SK-N-SH treated with all-trans-retinoic acid at 6 μM for 48 hours (cell line): ENCODE results near the gene PFKP.

Experiments used
- ATAC-seq: fragments of 200-7000 bp; cut with Tn5 transposase; 3 replicates; pipeline ENCODE4 v1.9.1; 2020; ENCODE audit warnings: mild to moderate bottlenecking, moderate library complexity
- ARNTL ChIP-seq: fragments of 450-650 bp; formaldehyde crosslinking; IDR thresholded peaks from 2 replicates; pipeline ENCODE4 v1.5.0; 2020; ENCODE audit warnings: low read depth, mild to moderate bottlenecking, moderate library complexity, borderline replicate concordance
- BACH2 ChIP-seq: fragments of 250-450 bp; sonication (Bioruptor Pico); IDR thresholded peaks from 2 replicates; pipeline ENCODE4 v1.9.0; 2021; ENCODE audit warnings: mild to moderate bottlenecking, borderline replicate concordance
- CREB5 ChIP-seq: fragments of 250-450 bp; sonication (Bioruptor Pico); IDR thresholded peaks from 2 replicates; pipeline ENCODE4 v1.5.1; 2020; ENCODE audit warnings: low read depth, mild to moderate bottlenecking, moderate library complexity
- CSDC2 ChIP-seq: fragments of 250-450 bp; sonication (Bioruptor Pico); IDR thresholded peaks from 2 replicates; pipeline ENCODE4 v1.5.0; 2020; ENCODE audit warnings: mild to moderate bottlenecking, moderate library complexity
- CSRNP3 ChIP-seq: fragments of 250-450 bp; sonication (Bioruptor Pico); IDR thresholded peaks from 2 replicates; pipeline ENCODE4 v1.5.1; 2021; ENCODE audit warnings: mild to moderate bottlenecking, moderate library complexity
- ESRRG ChIP-seq: fragments of 250-450 bp; sonication (Bioruptor Pico); IDR thresholded peaks from 2 replicates; pipeline ENCODE4 v1.6.1; 2021; ENCODE audit warnings: mild to moderate bottlenecking
- ISL1 ChIP-seq: fragments of 250-450 bp; sonication (Bioruptor Pico); IDR thresholded peaks from 2 replicates; pipeline ENCODE4 v2.1.2; 2022; ENCODE audit warnings: mild to moderate bottlenecking, moderate library complexity
- POU6F1 ChIP-seq: fragments of 250-450 bp; sonication (Bioruptor Pico); IDR thresholded peaks from 2 replicates; pipeline ENCODE4 v1.8.0; 2021; ENCODE audit warnings: low read depth, mild to moderate bottlenecking, moderate library complexity, borderline replicate concordance
- RARB ChIP-seq: fragments of 250-450 bp; sonication (Bioruptor Pico); IDR thresholded peaks from 2 replicates; pipeline ENCODE4 v1.8.0; 2021; ENCODE audit warnings: mild to moderate bottlenecking, moderate library complexity
- SNAI2 ChIP-seq: fragments of 250-450 bp; sonication (Bioruptor Pico); IDR thresholded peaks from 2 replicates; pipeline ENCODE4 v1.5.0; 2020; ENCODE audit warnings: mild to moderate bottlenecking, moderate library complexity
- TOX ChIP-seq: fragments of 250-450 bp; sonication (Bioruptor Pico); IDR thresholded peaks from 2 replicates; pipeline ENCODE4 v1.8.0; 2021; ENCODE audit warnings: mild to moderate bottlenecking, moderate library complexity, borderline replicate concordance
- TSHZ2 ChIP-seq: fragments of 250-450 bp; sonication (Bioruptor Pico); IDR thresholded peaks from 2 replicates; pipeline ENCODE4 v1.5.0; 2020; ENCODE audit warnings: mild to moderate bottlenecking, moderate library complexity
- ZC3H10 ChIP-seq: fragments of 250-450 bp; sonication (Bioruptor Pico); IDR thresholded peaks from 2 replicates; pipeline ENCODE4 v1.5.1; 2021; ENCODE audit warnings: mild to moderate bottlenecking, moderate library complexity
- ZFP30 ChIP-seq: fragments of 450-650 bp; formaldehyde crosslinking; IDR thresholded peaks from 2 replicates; pipeline ENCODE4 v1.5.0; 2022; ENCODE audit warnings: mild to moderate bottlenecking, moderate library complexity
- ZNF565 ChIP-seq: fragments of 450-650 bp; formaldehyde crosslinking; conservative IDR thresholded peaks from 2 replicates; pipeline ENCODE4 v1.5.0; 2020; ENCODE audit warnings: low read depth, mild to moderate bottlenecking, moderate library complexity
- ZNF70 ChIP-seq: fragments of 450-650 bp; formaldehyde crosslinking; IDR thresholded peaks from 2 replicates; pipeline ENCODE4 v1.5.0; 2020; ENCODE audit warnings: mild to moderate bottlenecking, moderate library complexity
- ZNF8 ChIP-seq: fragments of 450-650 bp; formaldehyde crosslinking; IDR thresholded peaks from 2 replicates; pipeline ENCODE4 v1.5.0; 2020; ENCODE audit warnings: mild to moderate bottlenecking, moderate library complexity

Gene PFKP

GRCh38 chr10:3076138-3076537 is 8.8 kb downstream of the PFKP start:
- ATAC-seq = no peak
- no peak for TF ChIP-seq SNAI2 (CRISPR knock-in tag)
- TF ChIP-seq TOX (CRISPR knock-in tag) = no peak

GRCh38 chr10:3077509-3077908 is 10.2 kb downstream of the PFKP start:
- TF ChIP-seq ESRRG (no peak), TSHZ2 (CRISPR knock-in tag) (no peak), CSRNP3 (CRISPR knock-in tag) (no peak), ARNTL (CRISPR knock-in tag) (no peak), TOX (CRISPR knock-in tag) (no peak), ZFP30 (CRISPR knock-in tag) (no peak), POU6F1 (no peak), ZNF70 (CRISPR knock-in tag) (no peak)
- ATAC-seq = no peak

GRCh38 chr10:3077940-3078630 is 10.7 kb downstream of the PFKP start:
- TF ChIP-seq ZNF8 = no peak
- no peak for TF ChIP-seq CSDC2 (CRISPR knock-in tag)
- TF ChIP-seq CSRNP3 (CRISPR knock-in tag) = no peak
- no peak for TF ChIP-seq RARB (CRISPR knock-in tag)
- no peak for TF ChIP-seq ARNTL (CRISPR knock-in tag)
- no peak for TF ChIP-seq TOX (CRISPR knock-in tag)
- TF ChIP-seq ZNF70 (CRISPR knock-in tag) = no peak
- TF ChIP-seq ZFP30 (CRISPR knock-in tag) = no peak
- TF ChIP-seq ZNF565 (CRISPR knock-in tag) = no peak
- TF ChIP-seq TSHZ2 (CRISPR knock-in tag) = no peak
- TF ChIP-seq BACH2 = no peak
- no peak for TF ChIP-seq ISL1 (CRISPR knock-in tag)
- no peak for TF ChIP-seq CREB5
- TF ChIP-seq ESRRG = no peak
- TF ChIP-seq ZC3H10 = no peak
- peak; percentile 20; the same call in 2 of the 3 replicates for ATAC-seq
